IMR-90 (cell line): ENCODE measurements around the gene RNF144A. TPM values are rescaled to one million over a fixed set of nuclear protein-coding genes. Genes with fewer than 3 reads are reported as not detected.

Experiments
- ATAC-seq: fragments of 200-7000 bp; cut with Tn5 transposase; 2 replicates; pipeline ENCODE4 v1.9.1; 2020; ENCODE audit warnings: low read depth, mild to moderate bottlenecking, moderate library complexity
- BruUV-seq: library from RNA; stranded (reverse); fragments of 400-500 nt; replicated peaks from 2 replicates; lab custom pipeline; 2021; lab: Mats Ljungman, UMichigan
- CTCF ChIA-PET: fragments of 300-600 bp; formaldehyde crosslinking; extraction: SDS; loops from one replicate; lab custom pipeline; 2021; ENCODE audit warnings: antibody characterized with exemption; lab: Yijun Ruan, JAX
- POLR2A ChIA-PET: fragments of 300-600 bp; sonication (Branson Sonifier 250); formaldehyde crosslinking; loops from one replicate; lab custom pipeline; 2022; ENCODE audit warnings: antibody characterized with exemption; ENCODE audit not compliant: unreplicated experiment; lab: Charles Lee
- DNase-seq: peaks from one replicate; pipeline ENCODE4 v3.0.0; 2013
- H2AFZ ChIP-seq: replicated peaks from 2 replicates; pipeline ENCODE3; 2013; ENCODE audit warnings: low read length, mild to moderate bottlenecking; ENCODE audit not compliant: poor library complexity
- H2AK5ac ChIP-seq: 2 replicates; pipeline ENCODE4 v1.6.1; 2013; ENCODE audit warnings: low read depth, low read length, inconsistent platforms
- H2AK9ac ChIP-seq: replicated peaks from 2 replicates; pipeline ENCODE3; 2013; ENCODE audit warnings: mild to moderate bottlenecking, low read depth, low read length, moderate library complexity; ENCODE audit not compliant: poor library complexity
- H2BK120ac ChIP-seq: 2 replicates; pipeline ENCODE4 v1.6.1; 2013; ENCODE audit warnings: low read depth, low read length, inconsistent platforms
- H2BK15ac ChIP-seq: 3 replicates; pipeline ENCODE4 v1.6.1; 2013; ENCODE audit warnings: low read depth, low read length, inconsistent platforms
- H2BK20ac ChIP-seq: 2 replicates; pipeline ENCODE4 v1.6.1; 2013; ENCODE audit warnings: low read depth, mild to moderate bottlenecking, inconsistent platforms, low read length, moderate library complexity
- H2BK5ac ChIP-seq: 2 replicates; pipeline ENCODE4 v1.6.1; 2013; ENCODE audit warnings: mild to moderate bottlenecking, low read depth, low read length, inconsistent platforms; ENCODE audit not compliant: poor library complexity, severe bottlenecking
- H3K14ac ChIP-seq: replicated peaks from 2 replicates; pipeline ENCODE4 v1.6.1; 2013; ENCODE audit warnings: low read depth, low read length, inconsistent platforms
- H3K18ac ChIP-seq: 2 replicates; pipeline ENCODE4 v1.6.1; 2013; ENCODE audit warnings: low read depth, low read length, control low read depth
- H3K23ac ChIP-seq: 2 replicates; pipeline ENCODE4 v1.6.1; 2013; ENCODE audit warnings: low read depth, low read length, inconsistent platforms
- H3K27ac ChIP-seq: 2 replicates; pipeline ENCODE4 v1.5.1; 2013; ENCODE audit warnings: mild to moderate bottlenecking, control low read depth, low read length; ENCODE audit not compliant: insufficient read depth
- H3K27me3 ChIP-seq: 2 replicates; pipeline ENCODE4 v1.6.1; 2013; ENCODE audit warnings: low read length; ENCODE audit not compliant: control insufficient read depth, insufficient read depth
- H3K36me3 ChIP-seq: 2 replicates; pipeline ENCODE4 v1.6.1; 2013; ENCODE audit warnings: low read length, mixed read lengths; ENCODE audit not compliant: control insufficient read depth, insufficient read depth
- H3K4ac ChIP-seq: 2 replicates; pipeline ENCODE4 v1.6.1; 2013; ENCODE audit warnings: low read depth, low read length, inconsistent platforms
- H3K4me1 ChIP-seq: 2 replicates; pipeline ENCODE4 v1.6.1; 2013; ENCODE audit warnings: low read length, mixed read lengths; ENCODE audit not compliant: control insufficient read depth, insufficient read depth
- H3K4me2 ChIP-seq: 2 replicates; pipeline ENCODE4 v1.6.1; 2013; ENCODE audit warnings: low read depth, mild to moderate bottlenecking, control low read depth, low read length, moderate library complexity
- H3K4me3 ChIP-seq: 2 replicates; pipeline ENCODE4 v1.5.1; 2013; ENCODE audit warnings: low read depth, mild to moderate bottlenecking, control low read depth, low read length, moderate library complexity; ENCODE audit not compliant: insufficient read depth
- H3K56ac ChIP-seq: 2 replicates; pipeline ENCODE4 v1.6.1; 2013; ENCODE audit warnings: low read length, inconsistent platforms; ENCODE audit not compliant: insufficient read depth; ENCODE audit errors: extremely low read depth
- H3K79me1 ChIP-seq, 2 experiments: 2 replicates each; pipeline ENCODE4 v1.6.1; 2013; ENCODE audit warnings: low read length in 2 of 2, inconsistent platforms in 1 of 2, low read depth in 1 of 2
- H3K9ac ChIP-seq: 2 replicates; pipeline ENCODE4 v1.6.1; 2013; ENCODE audit warnings: low read depth, low read length, control low read depth
- H3K9me1 ChIP-seq: 2 replicates; pipeline ENCODE4 v1.6.1; 2013; ENCODE audit warnings: low read length, inconsistent platforms; ENCODE audit not compliant: insufficient read depth
- H3K9me3 ChIP-seq: 2 replicates; pipeline ENCODE4 v1.6.1; 2013; ENCODE audit warnings: low read length; ENCODE audit not compliant: control insufficient read depth, insufficient read depth
- H4K20me1 ChIP-seq: 2 replicates; pipeline ENCODE4 v1.6.1; 2013; ENCODE audit warnings: low read length, inconsistent platforms; ENCODE audit not compliant: insufficient read depth
- H4K5ac ChIP-seq: 2 replicates; pipeline ENCODE4 v1.6.1; 2013; ENCODE audit warnings: mild to moderate bottlenecking, low read depth, low read length, control low read depth
- H4K8ac ChIP-seq, 2 experiments: 2 replicates each; pipeline ENCODE4 v1.6.1; 2013; ENCODE audit warnings: low read depth in 2 of 2, low read length in 2 of 2, control low read depth in 1 of 2, inconsistent platforms in 1 of 2
- H4K91ac ChIP-seq: 2 replicates; pipeline ENCODE4 v1.6.1; 2013; ENCODE audit warnings: low read depth, low read length, inconsistent platforms; ENCODE audit not compliant: insufficient read depth
- BHLHE40 ChIP-seq: fragments of 150-350 bp; IDR thresholded peaks from 2 replicates; pipeline ENCODE4 v1.6.1; 2016; ENCODE audit warnings: mild to moderate bottlenecking, low read depth, low read length
- CEBPB ChIP-seq: IDR thresholded peaks from 2 replicates; pipeline ENCODE4 v1.6.1; 2012; ENCODE audit warnings: low read depth, low read length, improper control_type of control experiment
- CTCF ChIP-seq: conservative IDR thresholded peaks from 2 replicates; pipeline ENCODE4 v1.5.1; 2012; ENCODE audit warnings: mild to moderate bottlenecking, low read depth, low read length, improper control_type of control experiment
- FOS ChIP-seq: fragments of 150-350 bp; IDR thresholded peaks from 2 replicates; pipeline ENCODE4 v1.6.1; 2016; ENCODE audit warnings: low read depth, low read length
- MAZ ChIP-seq: IDR thresholded peaks from 2 replicates; pipeline ENCODE4 v1.6.1; 2012; ENCODE audit warnings: low read depth, mild to moderate bottlenecking, low read length, improper control_type of control experiment, moderate library complexity, borderline replicate concordance
- RAD21 ChIP-seq: IDR thresholded peaks from 2 replicates; pipeline ENCODE4 v1.6.1; 2012; ENCODE audit warnings: low read length, improper control_type of control experiment
- RCOR1 ChIP-seq: IDR thresholded peaks from 2 replicates; pipeline ENCODE4 v1.6.1; 2012; ENCODE audit warnings: mild to moderate bottlenecking, low read length, improper control_type of control experiment; ENCODE audit not compliant: insufficient replicate concordance
- SMC3 ChIP-seq: fragments of 150-350 bp; IDR thresholded peaks from 2 replicates; pipeline ENCODE4 v1.6.1; 2016; ENCODE audit warnings: low read depth, mild to moderate bottlenecking, antibody characterized with exemption, low read length, moderate library complexity
- USF2 ChIP-seq: fragments of 150-350 bp; IDR thresholded peaks from 2 replicates; pipeline ENCODE4 v1.6.1; 2017; ENCODE audit warnings: mild to moderate bottlenecking, antibody characterized with exemption, low read length, low read depth
- WGBS, 2 experiments: methylation state at CpG; one replicate each; pipeline versions ENCODE4 v1.1.5 to v1.1.7; 2013; ENCODE audit warnings: missing lambda C conversion rate in 2 of 2; ENCODE audit not compliant: insufficient read length in 1 of 2; ENCODE audit errors: extremely low coverage in 2 of 2; 5-methylcytosine and 5-hydroxymethylcytosine counted together
- dilution Hi-C: fragments of 300-500 bp; cut with HindIII; formaldehyde crosslinking; loops from one replicate; pipeline ENCODE4 v1.14.3; 2018; ENCODE audit warnings: low sequenced_read_pairs; ENCODE audit not compliant: unreplicated experiment
- in situ Hi-C: fragments of 300-500 bp; cut with MboI; formaldehyde crosslinking; loops from 3 replicates; pipeline ENCODE4 v1.14.3; 2019; ENCODE audit warnings: low sequenced_read_pairs, inconsistent platforms, mixed read lengths
- intact Hi-C: fragments of 100-400 bp; cut with micrococcal nuclease; formaldehyde crosslinking; loops from 2 replicates; pipeline ENCODE4 v1.10.0; 2022
- polyA plus RNA-seq, 3 experiments: library from polyadenylated mRNA; depleted of rRNA; stranded (reverse); fragments of >200 nt; gene quantifications; 2 replicates each; pipeline ENCODE4 v1.2.3, GENCODE V29; 2012; ENCODE audit warnings: low replicate concordance in 1 of 3
- total RNA-seq: library from RNA; depleted of rRNA; stranded (reverse); fragments of >200 nt; gene quantifications from 2 replicates; pipeline ENCODE4 v1.2.3, GENCODE V29; 2012

Gene RNF144A
- total and polyA plus RNA-seq, 2 of the 4 experiments (the other 2 are of a cell fraction): 0.18 to 0.26 TPM

GRCh38 chr2:7089898-7090510 is 172.8 kb downstream of the RNF144A start:
- in situ Hi-C loops: no loop called here

More at GRCh38 chr2:7089898-7090510, 172.8 kb downstream of the RNF144A start:
- BruUV-seq: no TSS peak
- Histone ChIP-seq H3K14ac (no peak overlapping the region), H3K79me1 (no peaks in the 10 kb centered on the region), H2BK120ac (no peak overlapping the region), H3K36me3 (no peaks in the 10 kb centered on the region), H2AK5ac (no peak overlapping the region), H3K23ac (no peak overlapping the region), H3K56ac (no peak overlapping the region), H2BK20ac (no peak overlapping the region), H2AFZ (no peak overlapping the region), H3K9me1 (no peaks in the 10 kb centered on the region), H4K5ac (no peak overlapping the region), H2BK5ac (no peak overlapping the region), H3K4me3 (no peak overlapping the region), H3K27ac (no peak overlapping the region), H2BK15ac (no peak overlapping the region), H4K91ac (no peak overlapping the region), H2AK9ac (no peak overlapping the region), H3K18ac (no peak overlapping the region), H3K4me2 (no peak overlapping the region), H3K4me1 (no peaks in the 10 kb centered on the region), H3K4ac (no peak overlapping the region), H3K9me3 (no peaks in the 10 kb centered on the region), H3K9ac (no peak overlapping the region), H4K20me1 (no peaks in the 10 kb centered on the region), H3K27me3 (no peaks in the 10 kb centered on the region; the same call in 1 of the 2 replicates), H4K8ac (no peak overlapping the region)
- no peak for TF ChIP-seq BHLHE40
- TF ChIP-seq MAZ: no peak
- no peak for TF ChIP-seq CTCF
- TF ChIP-seq USF2: no peak
- no peak for TF ChIP-seq RAD21
- no peak for TF ChIP-seq SMC3
- TF ChIP-seq RCOR1: no peak
- no peak for TF ChIP-seq FOS
- TF ChIP-seq CEBPB: no peak
- POLR2A ChIA-PET: no interaction called here
- WGBS, 2 experiments: 67% methylated on average over 13 of the region's 26 CpGs; no CpG with 5 or more reads in 1 of the 2 experiments
- DNase-seq: no peak
- ATAC-seq: no peak
- dilution Hi-C loops (no loop called here), intact Hi-C loops (no loop called here)
- CTCF ChIA-PET: no interaction called here
